Stimulated activated CD4-positive, alpha-beta T cell treated with anti-CD3 and anti-CD28 coated beads, Interleukin-2, amount 100 ng/mL, for 48 hours (primary cell): ENCODE data around the gene ITGB5.
"Not testable (repeated sequence)": the region's sequence is repeated elsewhere in the genome, so short reads cannot be mapped to it uniquely, and the experiment has no call there.

ENCODE experiments used
- DNase-seq, 2 donors: peaks; one replicate each; pipeline ENCODE4 v3.0.0-alpha.2; 2020

Gene ITGB5

GRCh38 chr3:124786511-124787241 is 100.5 kb downstream of the ITGB5 start:
- DNase-seq: no peak

GRCh38 chr3:124785973-124786372 is 101.2 kb downstream of the ITGB5 start:
- DNase-seq: no peak

- no peak for DNase-seq
Measured at GRCh38 chr3:124784686-124785382, 102.3 kb downstream of the ITGB5 start.

GRCh38 chr3:124783696-124784095 is 103.5 kb downstream of the ITGB5 start:
- DNase-seq: no peak

DNA sequence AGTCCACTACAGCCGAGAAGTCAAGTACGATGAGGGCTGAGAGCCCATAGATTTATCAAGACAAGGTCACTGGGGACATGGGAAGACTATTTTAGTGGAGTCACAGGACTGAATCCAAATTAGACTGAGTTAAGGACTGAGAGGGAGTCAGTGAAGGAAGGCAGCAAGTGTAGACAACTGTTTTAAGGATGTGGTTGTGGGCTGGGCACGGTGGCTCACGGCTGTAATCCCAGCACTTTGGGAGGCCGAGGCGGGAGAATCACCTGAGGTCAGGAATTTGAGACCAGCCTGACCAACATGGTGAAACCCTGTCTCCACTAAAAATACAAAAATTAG is 104.8 kb downstream of the ITGB5 start:
- DNase-seq: not testable (repeated sequence)

- DNase-seq: no peak
Measured at GRCh38 chr3:124781476-124782376, 105.4 kb downstream of the ITGB5 start.

- DNase-seq: no peak
Measured at GRCh38 chr3:124780761-124781475, 106.2 kb downstream of the ITGB5 start.

GRCh38 chr3:124780356-124780755 is 106.8 kb downstream of the ITGB5 start:
- no peak for DNase-seq

- DNase-seq: no peak
Measured at GRCh38 chr3:124779751-124780191, 107.4 kb downstream of the ITGB5 start.

DNA sequence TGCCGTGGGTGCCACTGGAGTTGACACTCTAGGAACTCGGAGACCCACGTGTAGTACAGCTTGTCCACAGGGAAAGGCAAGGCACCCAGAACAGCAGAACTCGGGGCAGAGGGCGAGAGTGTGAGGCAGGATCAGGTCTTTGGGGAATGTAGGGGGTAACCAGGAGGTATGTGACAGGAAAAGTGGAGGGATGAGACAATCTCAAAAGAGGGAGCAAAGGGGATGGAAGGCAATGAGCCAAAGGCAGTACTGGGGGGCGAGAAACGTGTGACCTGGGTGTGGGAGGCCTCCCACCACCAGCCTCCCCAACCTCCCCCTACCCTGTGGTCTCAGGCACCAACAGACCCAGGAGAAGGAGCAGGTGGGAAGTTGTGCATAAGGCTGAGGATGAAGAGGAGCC is 108.0 kb downstream of the ITGB5 start:
- DNase-seq: no peak

GRCh38 chr3:124777762-124778470 is 109.2 kb downstream of the ITGB5 start:
- no peak for DNase-seq

GRCh38 chr3:124776856-124777255 is 110.3 kb downstream of the ITGB5 start:
- no peak for DNase-seq

GRCh38 chr3:124775877-124776276 is 111.3 kb downstream of the ITGB5 start:
- DNase-seq: no peak

DNA sequence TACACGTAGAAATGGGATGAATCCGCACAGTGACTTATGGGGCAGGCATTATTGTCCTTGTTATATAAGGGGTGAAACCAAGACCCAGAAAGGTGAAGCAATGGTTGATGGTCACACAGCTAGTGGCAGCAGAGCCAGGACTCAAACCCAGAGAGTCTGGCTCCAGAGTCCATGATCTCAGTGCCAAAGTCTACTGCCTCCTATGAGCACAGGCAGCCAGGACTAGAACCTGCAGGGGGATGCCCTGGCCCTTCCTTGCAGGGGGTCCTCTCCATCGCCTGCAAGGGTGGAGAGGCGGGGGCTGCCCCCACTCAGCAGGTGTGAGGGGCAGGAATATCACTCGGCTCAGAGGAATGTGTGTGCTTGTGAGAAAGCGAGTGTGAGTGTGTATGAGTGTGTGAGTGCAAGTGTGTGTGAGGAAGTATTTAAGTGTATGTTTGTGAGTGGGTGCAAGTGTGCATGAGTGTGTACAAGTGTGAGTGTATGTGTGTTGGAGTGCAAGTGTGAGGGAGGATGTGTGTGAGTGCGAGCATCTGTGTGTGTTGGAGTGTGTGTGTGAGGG is 112.2 kb downstream of the ITGB5 start:
- no peak for DNase-seq

- DNase-seq: no peak
Measured at GRCh38 chr3:124774327-124774718, 112.8 kb downstream of the ITGB5 start.

DNA sequence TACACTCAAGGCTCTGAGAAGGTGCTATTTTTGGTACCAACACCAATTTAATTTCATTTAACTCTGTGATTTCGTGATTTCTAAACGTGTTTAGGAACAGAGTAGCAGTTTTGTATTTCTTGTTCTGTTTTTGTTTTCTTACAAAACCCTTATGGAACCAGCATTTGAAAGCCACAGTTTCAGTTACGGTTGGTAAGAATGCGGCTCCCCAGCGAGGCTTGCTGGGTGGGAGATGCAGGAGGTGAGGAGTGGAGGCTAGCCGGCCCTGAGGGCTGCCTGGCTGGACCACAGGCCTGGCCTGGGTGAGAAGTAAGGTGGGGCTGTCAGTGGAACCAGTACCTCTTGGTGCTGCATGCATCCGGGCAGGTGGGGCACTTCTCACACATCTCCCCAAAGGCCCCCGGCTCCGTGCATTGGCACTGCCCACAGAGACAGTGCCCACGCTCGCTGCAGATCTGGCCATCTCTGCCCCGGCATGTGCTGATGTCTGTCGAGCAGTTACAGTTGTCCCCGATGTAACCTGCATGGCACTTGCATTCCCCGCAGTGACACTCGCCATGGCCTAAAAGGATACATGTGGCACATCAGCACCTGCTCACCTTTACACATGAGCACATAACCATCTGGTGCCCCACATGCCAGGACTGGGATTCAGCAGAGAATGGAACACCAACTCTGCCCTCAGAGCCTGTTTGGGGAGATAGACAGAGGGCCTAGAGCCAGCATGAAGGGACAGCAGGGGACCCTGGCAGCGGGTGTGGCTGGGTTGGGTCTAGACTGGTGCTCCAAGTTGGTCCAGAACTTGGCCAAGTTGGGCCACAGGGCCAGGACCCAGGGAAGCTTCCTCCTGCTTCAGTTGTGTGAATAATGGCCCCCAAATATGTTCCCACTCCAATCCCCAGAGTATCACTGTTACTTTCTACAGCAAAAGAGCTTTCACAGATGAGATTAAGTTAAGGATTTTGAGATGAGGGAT is 113.5 kb downstream of the ITGB5 start:
- no peak for DNase-seq

DNA sequence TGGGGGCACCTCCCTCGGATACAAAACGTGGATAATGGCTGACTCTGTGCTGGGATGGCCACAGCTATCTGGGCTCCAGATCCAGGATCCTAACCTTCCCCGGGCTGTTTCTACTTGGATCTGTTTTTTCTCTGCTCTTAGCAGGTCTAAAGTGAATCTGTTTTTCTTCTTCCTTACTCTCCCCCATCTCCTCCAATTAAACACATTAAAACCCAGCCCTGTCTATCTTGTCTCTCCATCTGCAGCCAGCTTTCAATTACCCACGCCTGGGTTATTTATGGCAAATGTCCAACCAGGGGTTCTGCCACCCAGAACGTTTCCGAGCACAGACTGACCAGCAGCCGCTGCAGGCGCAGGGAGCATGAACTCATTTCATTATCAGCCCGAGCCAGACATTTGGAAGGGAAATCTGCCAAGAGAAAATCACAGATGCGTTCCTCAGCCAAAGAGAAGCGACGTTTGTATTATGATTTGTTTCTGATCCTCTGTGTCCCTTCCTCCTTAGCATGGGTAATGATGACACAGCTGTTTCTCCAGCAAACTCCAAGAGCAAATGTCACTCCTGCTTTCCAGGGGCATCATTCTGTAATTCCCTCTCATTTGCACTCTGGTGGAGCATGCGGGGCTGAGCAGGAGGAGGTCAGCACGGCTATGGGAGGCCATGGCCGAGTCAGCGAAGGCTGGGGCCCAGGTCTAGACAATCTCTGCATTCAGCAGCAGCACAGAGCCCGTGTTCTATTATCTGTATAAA is 114.9 kb downstream of the ITGB5 start:
- DNase-seq: no peak

DNA sequence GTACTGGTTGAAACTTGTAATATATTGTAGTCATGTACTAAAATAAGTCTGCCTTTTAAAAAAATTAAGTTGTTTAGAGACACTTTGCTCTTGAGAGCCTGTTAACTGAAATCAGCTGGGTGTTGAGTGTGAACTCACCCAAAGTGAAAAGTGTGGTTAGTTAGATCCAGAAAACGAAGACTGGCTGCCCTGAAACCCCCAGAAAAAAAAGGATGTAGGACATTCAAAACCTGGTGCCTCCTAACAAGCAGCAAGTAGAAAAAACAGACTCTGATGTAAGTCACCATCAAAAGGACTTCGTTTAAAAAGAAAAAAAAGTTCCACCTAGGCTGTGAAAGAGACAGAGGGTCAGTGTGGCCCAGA is 116.1 kb downstream of the ITGB5 start:
- no peak for DNase-seq

DNA sequence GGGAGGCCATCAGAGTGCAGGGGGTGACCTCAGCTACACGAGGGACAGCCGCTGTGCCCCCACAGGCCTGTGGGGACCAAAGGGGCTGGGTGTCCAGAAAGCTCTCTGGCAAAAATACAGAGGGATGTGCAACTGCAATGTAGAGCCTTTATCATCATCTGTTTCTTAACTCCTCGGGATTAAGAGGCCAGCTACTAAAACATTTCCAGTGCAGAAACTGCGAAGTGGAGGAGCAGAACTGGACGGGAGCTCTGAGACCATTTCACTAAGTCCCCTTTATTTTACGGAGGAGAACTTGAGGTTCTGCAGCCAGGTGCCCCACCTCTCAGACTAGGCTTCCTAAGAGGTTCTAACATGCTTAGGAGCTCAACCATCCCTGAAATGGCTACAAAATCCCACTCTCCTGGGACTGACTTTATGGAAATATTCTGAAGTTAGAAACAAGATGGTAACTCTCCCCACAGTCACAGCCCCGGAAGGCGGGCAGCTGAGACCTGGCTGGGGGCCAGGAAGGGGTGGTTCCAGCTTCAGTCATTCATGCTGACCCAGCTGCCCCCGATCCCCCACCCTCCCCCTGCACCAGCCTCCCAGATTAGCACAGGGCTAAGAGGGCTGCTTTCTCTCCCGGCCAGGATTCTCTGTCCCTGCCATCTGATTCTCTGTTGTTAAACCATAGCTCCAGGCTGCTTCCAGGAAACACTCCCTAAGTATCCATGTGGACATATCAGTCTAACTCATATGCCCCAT is 116.7 kb downstream of the ITGB5 start:
- no peak for DNase-seq
